Measurements from ENCODE around the gene GSX2.

GRCh38 chr4:54056360-54056759, 43.6 kb upstream of the GSX2 start:
- TF ChIP-seq CTCF (IDR thresholded peaks at IDR 0.05; ENCODE audit: insufficient read depth, low read length, poor library complexity, severe bottlenecking), result no peak
- no peak for TF ChIP-seq EZH2phosphoT487 (conservative IDR thresholded peaks at IDR 0.05; ENCODE audit: low read length)

Data from SU-DHL-6 (cell line).